Aorta (tissue), 5 donors: Measurements from ENCODE around the gene SIVA1. TPM values are rescaled to one million over a fixed set of nuclear protein-coding genes. Genes with fewer than 3 reads are reported as not detected.
A peak's percentile ranks its signal among the peaks of the same experiment; 100 is the strongest.

ENCODE experiments used
- ATAC-seq: fragments of 200-7000 bp; cut with Tn5 transposase; one replicate; pipeline ENCODE4 v1.9.1; 2022; ENCODE audit warnings: moderate library complexity; ENCODE audit not compliant: low FRiP score
- DNase-seq, 2 donors: peaks; one replicate each; pipeline ENCODE4 v3.0.0-alpha.2; 2020
- H3K27ac ChIP-seq, 2 donors: one replicate each; pipeline ENCODE4 v1.5.1; 2013; ENCODE audit warnings: low read length in 2 of 2, mild to moderate bottlenecking in 2 of 2, moderate library complexity in 2 of 2, control low read depth in 1 of 2, inconsistent platforms in 1 of 2, low read depth in 1 of 2
- H3K27me3 ChIP-seq, 2 donors: one replicate each; pipeline ENCODE4 v1.6.1; 2013; ENCODE audit warnings: control low read depth in 1 of 2, low read length in 1 of 2, mild to moderate bottlenecking in 1 of 2, moderate library complexity in 1 of 2; ENCODE audit not compliant: insufficient read depth in 2 of 2, control insufficient read depth in 1 of 2
- H3K36me3 ChIP-seq, 2 donors: one replicate each; pipeline ENCODE4 v1.6.1; 2013; ENCODE audit warnings: control low read depth in 1 of 2, low read length in 1 of 2, mild to moderate bottlenecking in 1 of 2; ENCODE audit not compliant: insufficient read depth in 2 of 2, control insufficient read depth in 1 of 2
- H3K4me1 ChIP-seq, 2 donors: one replicate each; pipeline ENCODE4 v1.6.1; 2013; ENCODE audit warnings: low read length in 2 of 2, control low read depth in 1 of 2, mild to moderate bottlenecking in 1 of 2, moderate library complexity in 1 of 2; ENCODE audit not compliant: insufficient read depth in 2 of 2, control insufficient read depth in 1 of 2
- H3K4me3 ChIP-seq, 2 donors: one replicate each; pipeline ENCODE4 v1.5.1; 2013; ENCODE audit warnings: low read length in 2 of 2, control low read depth in 1 of 2, mild to moderate bottlenecking in 1 of 2
- H3K9me3 ChIP-seq: one replicate; pipeline ENCODE4 v1.6.1; 2013; ENCODE audit warnings: mild to moderate bottlenecking, low read length; ENCODE audit not compliant: control insufficient read depth
- WGBS, 2 donors: extraction: QIAGEN DNeasy Blood & Tissue Kit; methylation state at CpG; one replicate each; pipeline ENCODE4 v1.1.7; 2013; 5-methylcytosine and 5-hydroxymethylcytosine counted together
- intact Hi-C, 2 donors: fragments of 100-400 bp; cut with DNase I; formaldehyde crosslinking; loops; one replicate each; pipeline versions ENCODE4 v1.14.2 to v1.15.0; 2022
- polyA plus RNA-seq, 2 donors: library from polyadenylated mRNA; stranded (reverse); fragments of 200-250 nt; gene quantifications; one replicate each; pipeline ENCODE4 v1.2.3, GENCODE V29; 2013
- total RNA-seq, 2 donors: library from RNA; stranded (reverse); fragmentation: NEBNext Ultra II Directional; extraction: Animal tissue kit (Norgen Biotek cat#: 25700); gene quantifications; one replicate each; pipeline ENCODE4 v1.2.1, GENCODE V29; 2021
- donor health status: healthy with polysubstance abuse.
- donor health status: Bipolar disorder and iron deficiency.
- donor health status: DM: no; HTN: no; CAD: no.
- donor health status: DM: no; HTN: no; CAD: no.
- donor health status: DM: yes; HTN: yes; CAD: no.

Gene SIVA1
- total and polyA plus RNA-seq, 4 donors: 74.3 to 241 (median 151) TPM

GRCh38 chr14:104758981-104759969, 6.3 kb downstream of the SIVA1 start:
- H3K4me3 ChIP-seq: no peak overlapping the region
- 83 to 86% methylated on average over 30 of the region's 30 CpGs for WGBS, 2 donors
- no peak for DNase-seq
- peaks cover 0 to 5% of the 10 kb centered on the region in 2 donors for H3K36me3 ChIP-seq
- no peak overlapping the region for H3K27ac ChIP-seq
- H3K4me1 ChIP-seq: no peaks in the 10 kb centered on the region
- no peaks in the 10 kb centered on the region for H3K9me3 ChIP-seq
- ATAC-seq: no peak
- H3K27me3 ChIP-seq: no peaks in the 10 kb centered on the region
- intact Hi-C loops: no loop called here

- DNase-seq (no peak), ATAC-seq (no peak)
- Histone ChIP-seq H3K4me1 (no peaks in the 10 kb centered on the region), H3K36me3 (no peaks in the 10 kb centered on the region), H3K9me3 (no peaks in the 10 kb centered on the region), H3K27me3 (no peaks in the 10 kb centered on the region), H3K4me3 (no peak overlapping the region), H3K27ac (no peak overlapping the region)
- intact Hi-C loops: no loop called here
- WGBS, 2 donors: 92 to 94% methylated on average over 3 of the region's 3 CpGs
Measured at GRCh38 chr14:104765517-104765916, 12.6 kb downstream of the SIVA1 start.

- Histone ChIP-seq H3K36me3 (no peaks in the 10 kb centered on the region), H3K27ac (no peak overlapping the region), H3K4me3 (no peak overlapping the region), H3K27me3 (no peaks in the 10 kb centered on the region), H3K4me1 (no peaks in the 10 kb centered on the region), H3K9me3 (no peaks in the 10 kb centered on the region)
- DNase-seq (no peak), ATAC-seq (no peak)
- WGBS, 2 donors: 97 to 99% methylated on average over 4 of the region's 4 CpGs
- intact Hi-C loops: no loop called here
Measured at GRCh38 chr14:104766256-104766862, 13.4 kb downstream of the SIVA1 start.

GRCh38 chr14:104766863-104767633, 14.1 kb downstream of the SIVA1 start:
- Histone ChIP-seq H3K27me3 (no peaks in the 10 kb centered on the region), H3K36me3 (no peaks in the 10 kb centered on the region), H3K4me3 (no peak overlapping the region), H3K4me1 (no peaks in the 10 kb centered on the region), H3K27ac (no peak overlapping the region), H3K9me3 (no peaks in the 10 kb centered on the region)
- no peak for DNase-seq
- no peak for ATAC-seq
- intact Hi-C loops: loop anchor here in 1 of 2 donors (1.0 kb wide), 1 partner anchor 28 kb away; the partner anchor contains the start of gene AKT1
- WGBS, 2 donors: 86 to 89% methylated on average over 15 of the region's 15 CpGs

GRCh38 chr14:104767634-104767918, 14.6 kb downstream of the SIVA1 start:
- H3K27me3 ChIP-seq: no peaks in the 10 kb centered on the region
- no peaks in the 10 kb centered on the region for H3K36me3 ChIP-seq
- H3K27ac ChIP-seq: no peak overlapping the region
- no peak for ATAC-seq
- intact Hi-C loops: loop anchor here in 1 of 2 donors (1.0 kb wide), 1 partner anchor 28 kb away; the partner anchor contains the start of gene AKT1
- H3K4me1 ChIP-seq: no peaks in the 10 kb centered on the region
- DNase-seq: no peak
- H3K9me3 ChIP-seq: no peaks in the 10 kb centered on the region
- H3K4me3 ChIP-seq: no peak overlapping the region
- 83 to 91% methylated on average over 5 of the region's 5 CpGs for WGBS, 2 donors

GRCh38 chr14:104768437-104769323, 15.7 kb downstream of the SIVA1 start:
- peak; percentile 92 for ATAC-seq
- H3K36me3 ChIP-seq: no peaks in the 10 kb centered on the region
- WGBS, 2 donors: 14 to 16% methylated on average over 21 to 25 of the region's 25 CpGs

GRCh38 chr14:104769324-104770071, 16.6 kb downstream of the SIVA1 start:
- 76 to 79% methylated on average over 18 of the region's 18 CpGs for WGBS, 2 donors
- H3K27ac ChIP-seq: no peak overlapping the region
- no peak overlapping the region for H3K4me3 ChIP-seq
- no peaks in the 10 kb centered on the region for H3K27me3 ChIP-seq
- H3K4me1 ChIP-seq: no peaks in the 10 kb centered on the region
- no peaks in the 10 kb centered on the region for H3K36me3 ChIP-seq
- intact Hi-C loops: loop anchor here in 1 of 2 donors (2.0 kb wide), 1 partner anchor 55 kb away; no protein-coding TSS in a partner anchor
- ATAC-seq: no peak
- H3K9me3 ChIP-seq: no peaks in the 10 kb centered on the region
- DNase-seq: no peak

More at GRCh38 chr14:104768437-104769323, 15.7 kb downstream of the SIVA1 start:
- Histone ChIP-seq H3K9me3 (no peaks in the 10 kb centered on the region), H3K4me1 (no peaks in the 10 kb centered on the region), H3K27me3 (no peaks in the 10 kb centered on the region), H3K4me3 (no peak overlapping the region), H3K27ac (no peak overlapping the region)
- DNase-seq: peak; percentile 91 to 98
- intact Hi-C loops: loop anchor here in 1 of 2 donors (1.0 kb wide), 1 partner anchor 58 kb away; no protein-coding TSS in a partner anchor
